DMS153 treated with DMSO at 0.1 percent for 48 hours (cell line): Measurements from ENCODE around the gene UNC5B.
A peak's percentile ranks its signal among the peaks of the same experiment; 100 is the strongest.

Experiments used
- DNase-seq: peaks from one replicate; lab custom pipeline; 2025; ENCODE audit not compliant: unreplicated experiment; lab: John Stamatoyannopoulos, UW

The UNC5B gene

DNA sequence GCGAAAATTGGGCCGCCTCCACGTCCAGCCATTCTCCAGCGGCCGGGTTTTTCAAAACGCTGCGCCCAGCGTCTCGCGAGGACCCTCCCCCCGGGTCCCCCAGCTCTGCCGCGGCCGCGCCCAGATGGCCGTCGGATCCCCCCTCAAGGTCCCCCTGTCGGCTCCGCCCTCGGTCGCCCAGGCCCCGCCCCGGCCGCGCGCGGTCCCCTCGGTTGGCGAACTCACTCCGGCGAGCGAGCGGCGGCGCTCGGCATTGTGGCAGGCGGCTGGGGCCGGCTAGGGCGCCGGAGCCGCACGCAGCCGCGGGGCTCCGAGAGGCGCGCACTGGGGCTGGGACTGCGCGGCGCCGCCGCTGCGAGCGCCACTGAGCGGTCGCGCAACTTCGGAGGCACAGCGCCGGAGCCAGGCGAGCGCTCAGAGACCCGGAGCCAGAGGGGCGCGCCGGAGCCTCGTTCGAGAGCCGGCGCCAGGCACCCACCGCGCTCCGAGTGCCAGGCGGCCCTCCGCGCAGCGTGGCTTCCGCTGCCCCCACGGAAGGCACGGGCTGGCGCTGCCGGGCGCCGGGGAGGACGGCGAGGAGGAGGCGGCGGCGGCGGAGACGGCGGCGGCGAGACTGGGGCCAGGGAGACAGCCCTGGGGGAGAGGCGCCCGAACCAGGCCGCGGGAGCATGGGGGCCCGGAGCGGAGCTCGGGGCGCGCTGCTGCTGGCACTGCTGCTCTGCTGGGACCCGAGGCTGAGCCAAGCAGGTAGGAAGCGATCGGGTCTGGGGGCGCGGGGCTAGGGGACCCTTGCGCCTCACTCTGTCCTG lies at the start of gene UNC5B:
Gene UNC5B, plus strand, starts transcription at position 253 of the 809 bp plus-strand sequence. Its CDS starts 416 bp downstream, at position 669.
- peak; percentile 69 for DNase-seq

DNA sequence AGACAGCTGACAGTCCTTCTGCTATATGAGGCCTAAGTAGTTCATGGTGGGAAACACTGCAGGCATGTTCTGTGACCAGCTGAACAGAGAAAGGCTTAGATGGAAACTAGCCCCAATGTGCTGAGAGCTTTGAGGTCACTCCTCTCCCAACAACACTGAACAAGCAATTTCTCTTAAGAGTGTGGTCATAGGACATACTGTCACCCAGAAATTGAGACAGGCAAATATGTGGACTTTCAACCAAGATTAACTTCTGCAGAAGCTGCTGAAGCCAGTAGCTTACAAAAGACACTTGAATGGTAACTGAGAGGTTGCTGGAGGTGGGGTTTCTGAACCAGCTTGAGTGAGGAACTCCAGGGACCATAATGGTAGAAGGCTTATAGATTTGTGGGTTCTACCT lies 38.9 kb upstream of the UNC5B start:
- no peak for DNase-seq

DNA sequence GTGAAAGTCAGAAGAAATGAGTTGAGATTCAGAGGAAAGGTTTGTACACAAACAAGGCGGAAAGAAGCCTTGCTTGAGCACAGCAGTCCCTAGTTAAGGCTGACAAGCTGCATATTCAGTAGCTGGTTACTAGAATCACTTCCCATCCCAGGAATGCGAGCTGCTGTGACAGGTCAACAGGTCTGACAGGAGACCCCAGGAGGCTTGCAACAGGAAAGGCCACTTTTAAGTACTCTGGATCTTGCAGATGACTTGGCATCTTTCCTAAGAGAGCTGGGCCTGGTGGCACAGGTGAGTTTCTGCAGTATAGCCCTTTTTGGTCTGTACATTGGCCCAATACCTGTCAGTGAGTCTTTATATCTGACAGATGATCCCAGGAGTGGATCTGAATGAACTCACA lies 35.7 kb upstream of the UNC5B start:
- no peak for DNase-seq

DNA sequence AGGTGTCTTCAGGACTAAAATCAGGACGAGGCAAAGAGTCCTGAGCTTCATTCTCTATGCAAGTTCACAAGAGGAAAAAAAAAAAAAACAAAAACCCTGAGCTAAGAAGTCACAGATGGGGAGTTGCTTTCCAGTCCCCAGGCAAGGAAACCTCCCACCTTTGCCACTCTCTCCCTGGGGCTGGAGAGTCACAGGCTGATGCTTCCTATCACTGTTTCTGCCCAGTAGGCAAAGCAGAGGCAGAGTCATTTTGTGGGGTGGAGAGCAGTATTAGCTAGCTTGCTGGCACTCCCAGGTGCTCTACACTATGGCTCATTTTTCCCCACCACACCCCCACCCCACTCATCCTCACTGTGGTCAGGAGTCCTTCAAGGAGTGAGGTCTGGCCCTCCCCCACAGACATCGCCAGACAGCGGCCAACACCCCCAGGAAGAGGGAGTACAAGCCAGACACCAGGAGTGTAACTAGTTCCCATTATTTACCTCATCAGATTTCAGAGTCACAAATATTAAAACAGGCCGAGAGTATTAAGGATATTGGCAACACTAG lies 34.6 kb upstream of the UNC5B start:
- DNase-seq: no peak

DNA sequence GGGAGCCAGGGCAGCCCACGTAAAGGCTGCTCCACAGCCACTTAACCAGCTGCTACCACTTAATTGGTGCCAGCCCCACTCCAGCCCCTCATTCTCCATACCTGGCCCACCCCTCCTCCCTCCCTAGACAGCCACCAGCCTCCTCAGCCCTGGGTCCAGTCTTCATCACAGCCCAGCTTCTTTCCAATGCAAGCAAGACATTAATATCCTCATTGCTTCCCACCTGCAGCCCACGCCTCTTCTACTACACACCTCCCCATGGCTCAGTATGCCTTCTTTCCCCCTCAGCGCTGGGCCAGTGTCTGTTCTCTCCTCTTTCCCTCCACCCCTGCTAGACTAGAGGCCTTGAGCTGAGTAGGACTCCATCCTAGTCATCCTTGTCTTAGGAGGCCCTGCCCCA lies 33.5 kb upstream of the UNC5B start:
- DNase-seq: no peak

DNA sequence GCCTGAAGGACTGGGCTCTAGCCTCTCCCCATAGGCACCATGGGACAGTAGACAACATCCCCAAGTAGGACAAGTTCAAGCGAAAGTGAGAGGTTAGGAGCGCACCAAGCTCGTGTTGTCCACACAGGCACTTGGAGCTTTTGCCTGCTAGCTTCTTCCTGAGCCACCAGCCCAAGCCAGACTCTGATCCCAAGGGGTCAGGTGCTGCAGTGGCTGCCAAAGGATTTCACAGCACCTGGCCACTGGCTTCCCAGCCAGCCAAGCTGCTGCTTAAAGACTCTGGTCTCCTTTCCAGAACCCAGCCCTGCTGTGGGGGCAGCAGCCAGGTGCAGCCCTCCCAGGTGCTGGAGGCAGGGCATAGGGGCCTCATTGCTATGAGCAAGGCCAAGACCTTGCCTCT lies 33.0 kb upstream of the UNC5B start:
- DNase-seq: no peak

DNA sequence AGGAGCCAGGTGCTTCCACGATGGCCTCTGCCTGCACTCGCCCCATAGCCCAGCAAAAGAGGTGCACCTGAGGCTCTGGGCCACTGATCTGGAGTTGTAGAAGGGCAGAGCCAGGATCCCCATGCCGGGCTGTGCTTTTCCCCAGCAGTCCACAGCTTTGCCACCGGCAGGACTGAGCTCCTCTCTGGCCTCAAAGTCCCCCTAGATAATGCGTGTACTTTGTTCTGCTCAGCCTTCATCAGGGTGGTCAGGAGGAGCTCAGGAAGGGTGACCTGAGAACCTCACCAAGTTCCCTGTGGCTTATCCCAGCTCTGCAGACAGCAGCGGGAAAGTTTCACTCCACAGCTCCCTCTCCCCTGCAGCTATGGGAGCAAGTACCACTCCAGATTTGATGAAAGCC lies 27.9 kb upstream of the UNC5B start:
- no peak for DNase-seq

DNA sequence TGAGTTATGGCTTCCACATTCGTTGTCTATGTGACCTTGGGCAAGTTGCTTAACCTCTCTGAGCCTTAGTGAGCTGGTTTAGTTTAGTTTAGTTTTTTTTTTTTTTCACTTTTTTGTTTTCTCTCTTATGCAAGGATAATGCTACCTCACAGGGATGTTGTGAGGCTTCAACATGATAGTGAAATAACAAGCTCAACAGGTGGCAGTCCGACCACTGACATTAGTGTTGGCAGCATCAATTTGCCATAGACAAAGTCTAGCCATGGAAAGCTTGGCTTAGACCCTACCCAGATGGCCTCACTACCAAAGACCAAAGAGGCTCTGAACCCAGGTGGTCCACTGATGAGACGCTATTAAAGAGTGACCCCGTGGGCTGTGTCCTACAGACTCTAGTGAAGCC lies 27.2 kb upstream of the UNC5B start:
- no peak for DNase-seq

DNA sequence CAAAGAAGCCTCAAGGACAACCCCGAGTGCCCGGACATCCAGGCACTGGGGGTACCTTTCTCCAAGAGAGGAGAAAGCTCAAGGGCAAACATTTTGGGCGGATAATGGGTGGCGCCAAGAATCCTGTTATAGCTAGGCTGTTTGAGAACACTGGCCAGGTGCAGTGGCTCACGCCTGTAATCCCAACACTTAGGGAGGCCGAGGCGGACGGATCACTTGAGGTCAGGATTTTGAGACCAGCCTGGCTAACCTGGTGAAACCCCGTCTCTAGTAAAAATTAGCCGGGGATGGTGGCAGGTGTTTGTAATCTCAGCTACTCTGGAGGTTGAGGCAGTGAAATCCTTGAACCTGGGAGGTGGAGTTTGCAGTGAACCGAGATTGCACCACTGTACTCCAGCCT lies 25.2 kb upstream of the UNC5B start:
- DNase-seq: no peak

DNA sequence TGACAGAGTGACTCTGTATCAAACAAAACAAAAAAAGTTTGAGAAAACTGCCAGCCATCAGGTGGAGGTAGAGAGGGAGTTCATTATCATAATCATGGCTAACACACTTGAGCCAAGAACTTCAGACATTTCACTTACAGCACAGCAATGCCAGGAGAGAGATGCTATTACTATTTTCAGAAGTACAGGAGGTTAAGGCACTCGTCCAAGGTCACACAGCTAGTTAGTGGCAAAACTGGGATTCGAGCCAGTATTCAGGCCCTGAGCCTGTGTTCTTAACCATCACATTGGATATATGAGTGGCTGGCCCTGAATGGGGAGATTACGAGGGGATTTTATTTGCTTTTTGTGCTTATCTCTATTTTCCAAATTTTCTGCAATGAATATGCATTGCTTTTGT lies 24.8 kb upstream of the UNC5B start:
- no peak for DNase-seq

DNA sequence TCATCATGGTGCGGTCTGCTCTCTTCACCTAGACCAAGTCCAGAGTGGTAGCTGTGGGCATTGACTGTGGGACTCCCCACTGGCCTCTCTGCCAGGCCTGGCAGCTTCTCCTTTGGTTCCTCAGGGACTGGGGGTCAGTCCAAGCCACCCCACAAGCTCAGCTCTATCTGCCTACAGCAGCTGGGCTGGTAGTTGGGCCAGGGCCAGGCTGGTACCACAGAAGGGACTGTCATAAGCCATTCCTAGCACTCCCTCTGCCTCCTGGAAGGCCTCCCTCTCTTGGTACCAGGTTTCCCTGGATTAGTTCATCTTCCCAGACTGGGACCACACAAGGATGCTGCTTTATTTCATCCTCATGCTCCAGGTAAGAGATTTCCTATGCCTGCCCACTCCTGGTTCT lies 24.2 kb upstream of the UNC5B start:
- DNase-seq: no peak

DNA sequence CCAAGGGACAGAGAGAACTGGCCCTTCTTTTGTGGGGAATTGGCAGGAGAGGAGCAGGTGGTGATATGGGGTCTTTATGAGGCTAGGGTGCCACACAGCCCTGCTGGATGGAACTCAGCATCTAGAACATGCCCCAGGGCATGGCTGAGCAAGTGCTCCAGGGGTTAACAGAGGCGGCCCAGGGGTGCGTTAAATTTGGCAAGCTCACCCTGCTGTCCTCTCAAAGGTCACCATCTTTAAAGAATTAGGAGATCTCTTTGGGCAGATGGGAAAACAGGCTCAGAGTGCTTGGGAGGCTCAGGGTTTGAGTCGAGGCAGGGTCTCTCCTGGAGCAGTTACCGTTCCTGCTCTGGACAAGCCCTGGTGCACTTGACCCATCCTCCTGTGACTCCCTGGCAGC lies 21.4 kb upstream of the UNC5B start:
- no peak for DNase-seq

DNA sequence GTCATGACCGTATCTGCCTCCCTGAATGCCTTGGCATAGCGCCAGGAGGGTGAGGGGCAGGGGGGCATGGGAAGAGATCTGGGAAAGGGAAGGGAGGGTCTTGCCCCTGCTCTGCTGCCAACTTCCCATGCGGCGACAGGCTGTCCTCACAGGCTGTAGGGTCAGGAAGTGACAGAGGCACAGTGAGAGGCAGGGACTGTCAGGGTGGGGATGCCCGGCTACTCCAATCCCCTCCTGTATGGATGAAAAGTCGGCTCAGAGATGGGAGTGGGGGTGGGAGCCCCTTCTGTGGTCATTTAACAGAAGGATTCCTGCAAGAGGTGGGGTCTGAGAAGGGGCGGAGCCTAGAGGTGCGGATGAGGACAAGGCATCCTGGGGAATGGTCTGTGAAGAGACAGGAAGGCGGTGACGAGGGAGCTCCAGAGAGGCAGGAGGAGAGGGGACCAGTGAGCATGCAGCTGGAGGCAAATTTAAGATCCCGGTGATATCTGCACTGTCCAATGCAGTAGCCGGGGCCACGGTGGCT lies 20.8 kb upstream of the UNC5B start:
- no peak for DNase-seq

DNA sequence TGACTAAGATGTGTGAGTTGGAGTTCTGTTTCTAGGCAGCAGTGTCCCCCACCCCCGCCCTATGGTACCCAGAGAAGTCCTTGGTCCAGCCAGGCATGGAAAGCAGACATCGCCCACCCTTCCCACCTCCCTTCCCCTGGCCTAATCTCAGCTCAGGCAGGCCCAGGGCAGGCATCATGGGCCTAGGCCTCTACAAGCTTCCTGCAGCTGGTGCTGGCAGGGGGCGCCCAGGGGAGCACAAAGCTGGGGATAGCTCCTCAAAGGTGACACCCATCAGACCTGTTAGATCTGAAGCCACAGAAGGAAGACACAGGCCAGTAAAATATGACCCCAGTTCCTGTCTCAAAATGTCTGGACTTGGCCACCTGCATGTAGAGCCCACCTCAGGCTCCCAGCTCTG lies 18.9 kb upstream of the UNC5B start:
- DNase-seq: no peak

DNA sequence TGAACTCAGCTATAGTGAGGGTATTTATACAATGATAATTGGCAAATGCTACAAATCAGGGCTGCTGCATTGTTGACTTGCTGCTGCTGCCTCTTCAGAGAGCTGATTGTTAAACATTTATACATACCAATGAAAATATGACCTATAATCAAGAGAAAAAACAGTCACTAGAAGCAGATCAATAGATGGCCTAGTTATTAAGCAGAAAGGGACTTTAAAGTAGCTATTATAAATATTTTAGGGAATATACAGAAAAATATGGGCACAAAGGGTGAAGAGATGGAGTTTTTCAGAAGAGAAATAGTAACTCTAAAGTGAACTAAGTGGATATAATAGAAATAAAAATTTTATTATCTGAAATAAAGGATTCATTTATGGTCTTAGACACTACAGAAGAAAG lies 14.4 kb upstream of the UNC5B start:
- DNase-seq: no peak

DNA sequence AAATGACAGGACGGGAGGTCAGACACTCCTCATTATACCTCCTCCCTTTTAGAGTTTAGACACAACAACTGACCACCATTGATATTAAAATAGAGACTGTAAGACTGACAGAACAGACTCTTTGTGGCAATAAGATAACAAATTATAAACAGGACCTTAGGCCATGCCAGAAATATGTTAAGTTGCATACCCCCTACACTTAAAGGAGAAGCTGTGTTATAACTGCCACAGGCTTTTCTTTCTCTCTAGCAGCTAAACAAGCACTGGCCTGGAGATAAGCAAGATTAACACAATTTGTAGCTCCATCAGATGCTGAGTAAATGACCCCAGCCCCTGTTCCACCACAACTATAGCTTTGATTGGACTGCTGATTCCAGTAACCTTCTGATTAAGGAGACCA lies 10.5 kb upstream of the UNC5B start:
- no peak for DNase-seq

DNA sequence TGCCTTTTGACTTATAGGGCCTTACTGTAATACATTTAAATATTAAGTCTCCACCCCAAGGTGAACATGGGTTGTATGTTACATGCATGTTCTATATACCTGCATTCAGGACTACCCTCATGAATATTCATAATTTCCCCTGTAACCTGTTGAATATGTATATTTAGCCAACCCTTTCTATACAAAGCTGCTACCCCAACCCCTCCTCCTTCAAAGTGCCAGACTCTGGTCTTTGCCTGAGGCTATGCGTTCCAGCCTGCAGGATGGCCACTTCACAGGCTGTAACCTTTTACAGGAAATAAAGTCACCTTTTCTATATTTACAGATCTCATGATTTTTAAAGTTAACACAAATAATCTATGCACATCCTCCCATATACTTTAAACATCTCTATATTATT lies 10.1 kb upstream of the UNC5B start:
- DNase-seq: no peak

DNA sequence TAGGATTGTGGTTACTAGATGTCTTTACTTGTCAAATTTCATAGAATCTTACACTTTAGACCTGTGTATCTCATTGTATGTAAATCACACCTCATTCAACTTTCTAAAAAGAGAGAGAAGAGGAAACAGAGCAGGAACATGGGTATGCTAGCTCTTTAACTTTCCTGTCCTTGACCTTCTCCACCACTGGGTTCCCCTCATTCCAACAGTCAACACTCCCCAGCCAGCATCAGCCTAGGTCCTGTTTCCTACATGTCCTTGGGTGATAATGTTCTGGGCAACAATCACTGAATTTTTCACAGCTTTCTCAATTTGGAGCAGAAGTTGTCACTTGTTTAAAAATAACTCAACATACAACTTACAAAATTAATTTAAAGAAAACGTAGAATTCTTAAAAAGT lies 9.2 kb upstream of the UNC5B start:
- no peak for DNase-seq

DNA sequence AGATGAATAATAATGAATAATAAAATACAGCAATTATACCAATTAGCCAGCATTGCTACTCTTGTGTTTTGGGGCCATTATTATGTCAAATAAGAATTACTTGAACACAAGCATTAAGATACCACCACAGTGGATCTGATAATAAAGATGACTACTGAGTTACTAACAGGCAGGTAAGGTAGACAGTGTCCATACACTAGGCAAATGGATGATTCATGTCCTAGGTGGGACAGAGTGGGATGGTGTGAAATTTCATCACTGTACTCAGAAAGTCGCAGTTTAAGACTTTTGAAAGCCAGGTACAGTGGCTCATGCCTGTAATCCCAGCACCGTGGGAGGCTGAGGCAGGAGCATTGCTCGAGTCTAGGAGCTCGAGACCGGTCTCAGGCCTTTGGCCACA lies 8.7 kb upstream of the UNC5B start:
- no peak for DNase-seq

DNA sequence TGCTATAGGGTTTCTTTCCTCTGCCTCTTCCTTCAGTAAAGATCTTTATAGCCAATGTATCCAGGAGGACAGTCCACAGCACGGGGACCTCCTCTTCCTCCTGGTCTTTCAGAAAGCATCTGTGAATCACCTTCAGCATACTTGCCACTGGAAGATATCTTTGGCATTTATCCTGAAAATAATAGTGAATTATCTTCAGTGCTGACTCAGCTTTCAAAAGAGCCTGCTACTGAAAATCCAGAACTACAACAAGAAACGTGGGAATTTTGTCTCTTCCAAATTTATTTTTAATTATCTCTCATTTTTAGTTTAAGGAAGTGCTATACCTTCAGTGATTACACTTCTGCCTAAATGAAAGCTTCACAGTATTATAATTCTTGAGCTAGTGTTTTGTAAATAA lies 7.6 kb upstream of the UNC5B start:
- DNase-seq: no peak

DNA sequence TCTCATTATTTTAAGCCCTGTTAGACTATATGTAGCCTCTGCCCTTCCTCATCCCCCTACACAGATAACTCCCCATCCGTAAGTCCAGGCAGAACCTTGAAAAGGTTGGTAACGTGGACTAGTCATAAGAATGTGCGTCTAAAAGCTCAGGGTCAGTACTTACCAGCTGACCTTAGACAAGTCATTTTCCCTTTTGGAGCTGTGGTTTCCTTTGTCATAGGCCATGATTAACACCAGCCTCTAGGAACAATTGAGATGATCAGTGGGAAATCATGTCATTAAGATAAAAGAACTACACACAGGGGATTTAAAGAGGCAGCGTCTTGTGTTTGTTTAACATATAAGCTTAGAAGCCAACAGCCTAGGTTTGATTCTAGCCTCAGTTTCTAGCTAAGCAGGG lies 6.9 kb upstream of the UNC5B start:
- no peak for DNase-seq

DNA sequence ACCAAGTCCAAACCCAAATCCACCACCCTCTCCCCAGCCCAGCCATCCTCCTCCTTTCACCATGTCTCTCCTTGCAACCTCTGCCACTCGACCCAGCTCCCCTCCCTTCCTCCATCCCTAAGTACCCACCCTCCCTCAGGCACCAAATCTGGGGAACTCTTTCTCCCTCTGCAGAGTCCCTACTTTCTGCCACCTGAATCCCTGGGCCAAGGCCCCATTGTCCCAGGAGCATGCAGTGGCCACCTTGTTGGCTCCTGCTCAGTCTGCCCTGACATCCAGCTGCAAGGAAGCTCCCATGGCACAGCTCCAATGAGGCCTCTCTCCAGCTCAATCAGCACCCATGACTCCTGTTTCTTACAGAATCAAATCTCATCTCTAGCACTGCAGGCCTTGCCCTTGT lies 5.5 kb upstream of the UNC5B start:
- DNase-seq: no peak

DNA sequence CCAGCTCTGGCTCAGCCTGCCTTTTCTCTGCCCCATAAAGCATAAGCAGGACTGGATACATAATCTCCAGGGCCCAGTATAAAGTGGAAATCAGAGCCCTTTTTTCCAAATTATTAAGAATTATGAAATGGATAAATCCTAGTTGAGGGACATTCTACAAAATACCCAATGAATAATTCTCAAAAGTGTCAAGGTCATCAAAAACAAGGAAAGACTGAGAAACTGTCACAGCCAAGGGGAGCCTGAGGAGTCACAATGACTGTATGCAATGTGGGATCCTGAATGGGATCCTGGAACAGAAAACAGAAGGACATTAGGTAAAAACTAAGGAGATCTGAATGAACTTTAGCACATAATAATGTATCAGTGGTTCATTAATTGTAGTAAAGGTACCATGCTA lies 4.8 kb upstream of the UNC5B start:
- DNase-seq: no peak
